IPS-11a (cell line): ENCODE data around the gene SNX30.

Source experiments
- H3K4me3 ChIP-seq: one replicate; pipeline ENCODE4 v1.5.1; 2013; ENCODE audit warnings: low read depth, low read length, control low read depth

SNX30 gene

DNA sequence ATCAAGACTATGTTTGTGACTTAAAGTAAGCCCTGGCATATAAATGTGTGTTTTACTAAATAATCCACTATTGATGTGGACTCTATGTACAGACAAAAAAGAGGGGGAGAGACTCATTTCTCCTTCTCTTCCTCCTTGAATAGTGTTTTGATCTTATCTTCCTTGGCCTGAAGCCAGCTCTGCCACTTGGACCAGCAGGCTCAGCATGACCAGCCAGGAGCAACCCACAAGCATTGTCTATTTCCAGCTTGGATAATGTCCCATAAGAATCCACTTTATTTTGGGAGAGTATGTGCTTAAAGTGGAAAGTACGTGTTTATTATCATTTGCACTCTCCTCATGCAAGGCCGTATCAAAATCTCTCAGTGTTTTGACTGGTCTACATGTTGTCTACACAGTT, 164.0 kb downstream of the SNX30 start:
- no peak overlapping the region for H3K4me3 ChIP-seq

DNA sequence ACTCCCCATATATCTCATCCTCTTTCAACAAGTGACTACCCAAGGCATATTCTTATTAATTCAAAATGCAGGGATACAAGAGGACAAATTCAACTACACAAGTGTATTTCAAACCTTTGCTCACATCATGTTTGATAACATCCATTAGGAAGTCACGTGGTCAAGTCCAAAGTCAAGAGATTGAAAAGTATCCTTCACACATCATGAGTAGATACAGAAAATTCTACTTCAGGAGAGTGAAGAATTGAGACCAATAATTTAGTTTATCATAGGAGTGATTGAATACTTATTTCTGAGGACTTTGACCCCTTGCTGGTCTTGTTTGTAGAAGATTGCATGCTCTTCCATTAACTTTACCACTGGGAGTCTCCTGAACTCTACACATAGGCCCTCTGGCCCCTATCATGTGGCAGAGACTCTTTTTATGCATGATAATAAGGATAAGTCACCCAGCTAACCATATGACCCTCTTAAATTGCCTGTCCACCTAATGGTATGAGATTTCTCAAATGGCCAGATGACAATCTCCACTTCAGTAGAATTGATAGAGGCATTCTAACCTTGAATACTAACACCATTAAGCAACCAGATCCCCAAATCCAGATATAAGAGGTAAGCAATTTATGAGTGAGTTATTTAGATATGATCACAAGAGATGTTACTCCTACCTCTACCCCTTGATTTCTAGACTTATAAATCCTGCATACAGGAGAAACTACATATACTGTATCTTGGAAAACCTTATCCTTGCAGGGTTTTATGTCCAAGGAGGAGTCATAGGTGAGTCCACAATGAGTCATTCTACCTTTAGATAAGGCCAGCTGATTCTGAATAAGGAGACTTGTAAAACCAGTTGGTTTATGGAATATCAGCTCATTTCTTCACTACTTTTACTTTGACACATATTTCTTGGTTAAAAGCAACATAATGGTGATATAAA, 166.8 kb downstream of the SNX30 start:
- H3K4me3 ChIP-seq = no peak overlapping the region

DNA sequence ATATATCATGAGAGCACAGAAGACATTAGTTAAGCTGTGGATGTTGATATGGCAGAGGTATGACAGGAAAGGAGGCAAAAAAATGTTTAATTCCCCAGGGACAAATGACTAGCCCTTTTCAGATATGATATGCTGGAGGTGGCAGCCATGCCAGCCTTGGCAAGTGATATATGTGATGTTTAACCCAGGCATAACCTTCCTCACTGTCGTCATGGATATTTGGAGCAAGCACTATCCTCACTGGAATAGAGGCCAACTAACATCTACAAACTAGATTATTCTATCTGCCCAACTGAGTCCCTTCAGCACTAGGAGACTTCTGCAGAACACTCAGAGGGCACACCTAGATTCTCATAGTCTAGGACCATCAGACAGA, 167.4 kb downstream of the SNX30 start:
- no peak overlapping the region for H3K4me3 ChIP-seq

DNA sequence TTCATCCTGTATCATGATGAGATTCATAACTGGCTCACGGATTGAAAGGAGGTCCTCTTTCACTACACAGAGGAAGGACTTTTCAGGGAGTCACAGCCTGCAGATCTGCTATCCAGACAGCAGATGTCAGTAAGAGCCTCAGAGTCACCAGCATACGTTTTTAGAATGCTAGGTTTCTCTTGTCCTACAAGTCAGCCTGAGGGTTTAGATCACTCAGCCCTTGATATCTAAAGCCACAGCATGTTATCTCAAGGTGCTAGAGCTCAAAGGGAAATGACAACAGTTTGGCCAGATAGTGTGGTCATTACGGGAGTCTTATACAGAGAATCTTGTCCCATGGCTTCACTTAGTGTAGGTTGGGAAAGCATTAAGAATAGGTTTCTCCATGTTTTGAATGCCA, 171.0 kb downstream of the SNX30 start:
- H3K4me3 ChIP-seq = no peak overlapping the region
